Activated T-helper 2 cell treated with anti-CD3 and anti-CD28 coated beads, Interferon-gamma antibody, Interleukin-2, Interleukin-4, amounts not matched to agents 10 μg/mL and 5 μg/mL and 100 μg/mL, durations not matched to agents 14 hours and 24 hours and 36 hours (primary cell): ENCODE data around the gene SLC37A1. TPM values are rescaled to one million over a fixed set of nuclear protein-coding genes. Genes with fewer than 3 reads are reported as not detected.

Experiments used
- DNase-seq: peaks from one replicate; pipeline ENCODE4 v3.0.0; 2021; ENCODE audit warnings: low spot score
- H3K27ac Mint-ChIP-seq: one replicate; pipeline ENCODE4 v1.8.0; 2021; ENCODE audit warnings: mixed read lengths
- H3K27me3 Mint-ChIP-seq: one replicate; pipeline ENCODE4 v1.8.0; 2021; ENCODE audit warnings: low read depth, mixed read lengths
- H3K36me3 Mint-ChIP-seq: one replicate; pipeline ENCODE4 v1.8.0; 2021; ENCODE audit warnings: low read depth, mixed read lengths
- H3K4me1 Mint-ChIP-seq: one replicate; pipeline ENCODE4 v1.8.0; 2021; ENCODE audit warnings: low read depth, mixed read lengths
- H3K4me3 Mint-ChIP-seq: one replicate; pipeline ENCODE4 v1.8.0; 2021; ENCODE audit warnings: low read depth, mild to moderate bottlenecking, moderate library complexity, mixed read lengths
- H3K9me3 Mint-ChIP-seq: one replicate; pipeline ENCODE4 v1.8.0; 2021; ENCODE audit warnings: mixed read lengths
- intact Hi-C: fragments of 100-400 bp; cut with micrococcal nuclease; formaldehyde crosslinking; loops from one replicate; pipeline ENCODE4 v1.15.1; 2023
- total RNA-seq: library from RNA; stranded (reverse); gene quantifications from 2 replicates; pipeline ENCODE4 v1.2.3, GENCODE V29; 2022

SLC37A1 gene
- total RNA-seq, 1 donor from 2014 or later, result 22.3 TPM

DNA sequence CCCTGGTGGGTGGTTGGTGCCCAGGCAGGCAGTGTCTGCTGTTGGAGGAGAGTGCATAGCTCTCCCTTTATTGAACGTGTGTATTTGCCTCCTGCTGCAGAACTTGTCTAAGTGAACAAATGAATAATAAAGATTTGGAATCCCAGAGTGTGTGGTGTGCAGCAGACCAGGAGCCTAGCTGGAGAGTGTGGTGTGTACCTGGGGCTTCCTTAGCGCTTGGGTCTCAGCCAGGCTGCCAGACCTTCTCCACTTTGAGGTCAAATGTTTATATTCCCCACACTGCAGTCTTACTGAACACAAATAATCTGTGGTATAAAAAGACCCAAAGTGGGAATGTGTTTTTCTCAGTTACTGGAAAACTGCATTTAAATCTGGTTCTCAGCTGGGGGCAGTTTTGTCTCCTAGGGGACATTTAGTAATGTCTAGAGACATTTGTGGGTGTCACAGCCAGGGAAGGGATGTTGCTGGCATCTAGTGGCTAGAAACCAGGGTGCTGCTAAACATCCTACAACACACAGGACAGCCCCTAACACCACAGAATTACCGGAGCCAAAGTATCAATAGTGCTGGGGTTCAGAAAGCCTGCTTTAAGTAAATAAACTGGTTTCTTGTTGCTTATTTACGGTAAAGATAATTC, 23.6 kb downstream of the SLC37A1 start:
- DNase-seq, result no peak

DNA sequence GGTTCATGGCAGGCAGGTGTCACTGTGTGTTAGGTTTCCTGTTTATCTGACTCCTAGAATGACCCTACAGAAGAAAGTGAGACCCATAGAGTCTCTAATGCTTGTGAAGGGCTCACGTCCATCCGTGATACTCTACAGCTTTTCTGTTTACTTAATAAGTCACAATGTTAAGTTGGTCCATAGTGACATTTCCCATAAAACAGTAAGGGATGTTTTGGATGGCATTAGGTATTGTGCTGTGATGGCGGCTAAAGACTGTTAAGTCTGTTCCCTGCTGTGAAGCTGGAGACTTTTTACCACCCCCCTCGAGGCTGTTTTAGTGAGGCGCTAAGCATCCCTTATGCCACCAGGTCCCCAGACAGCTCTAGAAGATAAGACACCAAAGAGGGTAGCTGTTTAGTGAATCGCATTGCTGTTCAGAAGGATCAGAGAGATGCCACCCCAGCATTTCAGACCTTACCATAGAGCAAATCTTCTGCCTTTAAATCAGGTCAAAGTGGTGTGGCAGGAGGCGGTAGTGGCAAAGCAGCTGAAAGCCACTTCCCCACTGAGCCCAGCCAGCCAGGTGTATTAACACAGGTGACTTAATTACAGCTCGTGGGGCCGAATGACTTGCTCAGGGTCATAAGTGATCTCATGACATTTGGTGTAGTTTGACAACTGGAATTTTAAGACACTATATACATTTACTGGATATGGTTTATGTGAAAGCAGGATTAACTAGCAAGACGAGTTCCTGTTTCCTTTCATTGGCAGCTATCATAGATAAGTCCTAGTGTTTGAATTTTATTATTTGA, 25.0 kb downstream of the SLC37A1 start:
- H3K4me3 Mint-ChIP-seq, result no peak overlapping the region
- H3K27me3 Mint-ChIP-seq, result no peaks in the 10 kb centered on the region
- DNase-seq, result no peak
- H3K9me3 Mint-ChIP-seq, result no peaks in the 10 kb centered on the region
- H3K4me1 Mint-ChIP-seq, result peaks cover 4% of the 10 kb centered on the region
- peaks cover 14% of the 10 kb centered on the region for H3K36me3 Mint-ChIP-seq
- H3K27ac Mint-ChIP-seq, result no peak overlapping the region
- intact Hi-C loops, result loop anchor here (10.0 kb wide), 1 partner anchor 224 kb away; the partner anchor contains the start of gene TFF3

More for the DNA sequence above, 23.6 kb downstream of the SLC37A1 start:
- Mint-ChIP-seq H3K9me3 (no peaks in the 10 kb centered on the region), H3K4me3 (no peak overlapping the region), H3K27ac (no peak overlapping the region), H3K4me1 (peaks cover 4% of the 10 kb centered on the region), H3K36me3 (peaks cover 10% of the 10 kb centered on the region), H3K27me3 (no peaks in the 10 kb centered on the region)
- intact Hi-C loops, result loop anchor here (10.0 kb wide), 1 partner anchor 222 kb away; the partner anchor contains the start of gene TFF3

GRCh38 chr21:42539342-42539741, 25.7 kb downstream of the SLC37A1 start:
- H3K27ac Mint-ChIP-seq, result no peak overlapping the region
- H3K27me3 Mint-ChIP-seq, result no peaks in the 10 kb centered on the region
- peaks cover under 1% of the 10 kb centered on the region for H3K4me1 Mint-ChIP-seq
- H3K9me3 Mint-ChIP-seq, result no peaks in the 10 kb centered on the region
- H3K4me3 Mint-ChIP-seq, result no peak overlapping the region
- peaks cover 15% of the 10 kb centered on the region for H3K36me3 Mint-ChIP-seq
- DNase-seq, result no peak
- intact Hi-C loops, result loop anchor here (10.0 kb wide), 1 partner anchor 225 kb away; the partner anchor contains the start of gene TFF3

GRCh38 chr21:42539931-42540343, 26.3 kb downstream of the SLC37A1 start:
- peaks cover 17% of the 10 kb centered on the region for H3K36me3 Mint-ChIP-seq
- H3K27me3 Mint-ChIP-seq, result no peaks in the 10 kb centered on the region
- no peak overlapping the region for H3K4me3 Mint-ChIP-seq
- no peaks in the 10 kb centered on the region for H3K4me1 Mint-ChIP-seq
- H3K27ac Mint-ChIP-seq, result no peak overlapping the region
- H3K9me3 Mint-ChIP-seq, result no peaks in the 10 kb centered on the region
- no peak for DNase-seq
- intact Hi-C loops, result loop anchor here (10.0 kb wide), 1 partner anchor 225 kb away; the partner anchor contains the start of gene TFF3

GRCh38 chr21:42540396-42540795, 26.7 kb downstream of the SLC37A1 start:
- H3K27me3 Mint-ChIP-seq, result no peaks in the 10 kb centered on the region
- peaks cover 15% of the 10 kb centered on the region for H3K36me3 Mint-ChIP-seq
- no peak overlapping the region for H3K4me3 Mint-ChIP-seq
- no peak overlapping the region for H3K27ac Mint-ChIP-seq
- intact Hi-C loops, result no loop called here
- no peaks in the 10 kb centered on the region for H3K9me3 Mint-ChIP-seq
- DNase-seq, result no peak
- no peaks in the 10 kb centered on the region for H3K4me1 Mint-ChIP-seq

DNA sequence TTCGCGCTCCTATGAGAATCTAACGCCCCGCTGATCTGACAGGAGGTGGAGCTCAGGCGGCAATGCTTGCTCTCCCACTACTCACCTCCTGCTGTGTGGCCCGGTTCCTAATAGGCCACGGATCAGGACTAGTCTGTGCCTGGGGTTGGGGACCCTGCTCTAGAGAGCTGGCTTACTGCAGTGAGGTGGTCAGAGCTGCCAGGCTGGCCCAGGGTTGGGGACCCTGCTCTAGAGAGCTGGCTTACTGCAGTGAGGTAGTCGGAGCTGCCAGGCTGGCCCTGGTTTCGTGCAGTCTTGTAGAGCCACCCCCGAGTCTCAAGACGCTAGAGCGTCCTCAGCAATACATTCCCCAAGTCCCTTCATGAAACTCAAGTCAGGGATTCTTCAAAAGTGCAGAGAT, 27.5 kb downstream of the SLC37A1 start:
- Mint-ChIP-seq H3K4me1 (no peaks in the 10 kb centered on the region), H3K36me3 (peaks cover 17% of the 10 kb centered on the region), H3K27ac (no peak overlapping the region), H3K27me3 (no peaks in the 10 kb centered on the region), H3K9me3 (no peaks in the 10 kb centered on the region), H3K4me3 (no peak overlapping the region)
- DNase-seq, result no peak
- intact Hi-C loops, result no loop called here

GRCh38 chr21:42541618-42542017, 28.0 kb downstream of the SLC37A1 start:
- DNase-seq, result no peak
- Mint-ChIP-seq H3K36me3 (peaks cover 15% of the 10 kb centered on the region), H3K27me3 (no peaks in the 10 kb centered on the region), H3K4me3 (no peak overlapping the region), H3K27ac (no peak overlapping the region), H3K4me1 (no peaks in the 10 kb centered on the region), H3K9me3 (no peaks in the 10 kb centered on the region)
- intact Hi-C loops, result no loop called here

DNA sequence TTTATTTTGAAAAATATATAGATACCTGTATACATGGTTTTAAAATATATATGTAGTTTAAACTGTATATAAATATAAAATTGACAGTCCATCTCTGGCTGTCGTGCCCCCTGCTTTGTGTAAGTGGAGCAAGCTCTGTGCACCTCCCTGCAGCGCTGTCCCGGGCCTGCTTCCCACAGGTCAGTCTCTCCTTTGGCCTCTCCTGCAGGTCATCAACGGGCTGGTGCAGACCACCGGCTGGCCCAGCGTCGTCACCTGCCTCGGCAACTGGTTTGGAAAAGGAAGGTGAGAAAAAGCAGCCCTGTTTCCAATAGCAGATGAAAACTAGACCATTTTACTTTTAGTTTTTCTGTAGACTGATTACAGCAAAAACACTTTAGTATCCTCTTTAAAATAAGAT, 28.5 kb downstream of the SLC37A1 start:
- Mint-ChIP-seq H3K27ac (no peak overlapping the region), H3K4me1 (no peaks in the 10 kb centered on the region), H3K9me3 (no peaks in the 10 kb centered on the region), H3K27me3 (no peaks in the 10 kb centered on the region), H3K36me3 (peaks cover 15% of the 10 kb centered on the region), H3K4me3 (no peak overlapping the region)
- no peak for DNase-seq
- intact Hi-C loops, result no loop called here

DNA sequence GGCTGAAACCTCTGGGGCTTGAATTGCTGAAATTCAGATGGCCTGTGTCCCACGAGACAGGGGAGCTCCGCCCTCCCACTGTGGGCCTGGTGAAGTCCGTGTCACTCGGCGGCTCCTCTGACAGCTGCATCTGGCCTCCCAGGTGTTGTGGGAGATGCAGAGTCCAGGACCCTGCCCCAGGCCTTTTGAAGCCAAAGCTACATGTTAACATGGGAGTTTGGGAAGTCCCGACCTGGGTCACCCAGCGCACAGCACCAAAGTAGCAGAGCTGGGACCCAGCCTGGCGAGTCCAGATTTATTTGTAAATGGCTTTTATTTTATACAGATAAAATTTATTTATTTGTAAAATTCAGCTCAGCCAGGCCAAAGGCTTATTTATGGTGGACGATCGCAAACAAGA, 28.9 kb downstream of the SLC37A1 start:
- Mint-ChIP-seq H3K4me3 (no peak overlapping the region), H3K27me3 (no peaks in the 10 kb centered on the region), H3K9me3 (no peaks in the 10 kb centered on the region), H3K36me3 (peaks cover 17% of the 10 kb centered on the region), H3K4me1 (no peaks in the 10 kb centered on the region), H3K27ac (no peak overlapping the region)
- intact Hi-C loops, result no loop called here
- no peak for DNase-seq

GRCh38 chr21:42543106-42543847, 29.6 kb downstream of the SLC37A1 start:
- intact Hi-C loops, result no loop called here
- no peaks in the 10 kb centered on the region for H3K9me3 Mint-ChIP-seq
- no peaks in the 10 kb centered on the region for H3K27me3 Mint-ChIP-seq
- H3K4me3 Mint-ChIP-seq, result no peak overlapping the region
- H3K4me1 Mint-ChIP-seq, result no peaks in the 10 kb centered on the region
- no peak overlapping the region for H3K27ac Mint-ChIP-seq
- peaks cover 20% of the 10 kb centered on the region for H3K36me3 Mint-ChIP-seq
- no peak for DNase-seq

GRCh38 chr21:42544544-42544943, 30.9 kb downstream of the SLC37A1 start:
- H3K4me3 Mint-ChIP-seq, result no peak overlapping the region
- intact Hi-C loops, result no loop called here
- no peaks in the 10 kb centered on the region for H3K9me3 Mint-ChIP-seq
- DNase-seq, result no peak
- peaks cover 4% of the 10 kb centered on the region for H3K4me1 Mint-ChIP-seq
- H3K27me3 Mint-ChIP-seq, result no peaks in the 10 kb centered on the region
- H3K27ac Mint-ChIP-seq, result no peak overlapping the region
- H3K36me3 Mint-ChIP-seq, result peaks cover 32% of the 10 kb centered on the region

GRCh38 chr21:42545317-42545716, 31.7 kb downstream of the SLC37A1 start:
- intact Hi-C loops, result no loop called here
- no peak for DNase-seq
- H3K9me3 Mint-ChIP-seq, result no peaks in the 10 kb centered on the region
- H3K4me1 Mint-ChIP-seq, result peaks cover 4% of the 10 kb centered on the region
- no peak overlapping the region for H3K27ac Mint-ChIP-seq
- H3K4me3 Mint-ChIP-seq, result no peak overlapping the region
- H3K27me3 Mint-ChIP-seq, result no peaks in the 10 kb centered on the region
- peaks cover 38% of the 10 kb centered on the region for H3K36me3 Mint-ChIP-seq
